ENCODE measurements around the gene ELL2.

- no peak for TF ChIP-seq POLR2A (IDR thresholded peaks at IDR 0.05; ENCODE audit: low read length)
- TF ChIP-seq GATA1 (IDR thresholded peaks at IDR 0.05; ENCODE audit: low read depth, low read length), result no peak
Measured at GRCh38 chr5:95927927-95928723, 33.5 kb downstream of the ELL2 start.

Data from erythroblast (primary cell).